A673 (cell line): ENCODE data around the gene CRACR2B. TPM values are rescaled to one million over a fixed set of nuclear protein-coding genes. Genes with fewer than 3 reads are reported as not detected.

Experiments used
- BruUV-seq: library from RNA; stranded (reverse); fragments of 400-500 nt; replicated peaks from 2 replicates; lab custom pipeline; 2021; lab: Mats Ljungman, UMichigan
- CTCF ChIA-PET: fragments of 300-600 bp; sonication (Branson Sonifier 250); formaldehyde crosslinking; loops from one replicate; lab custom pipeline; 2022; ENCODE audit warnings: antibody characterized with exemption; lab: Charles Lee
- POLR2A ChIA-PET: fragments of 300-600 bp; sonication (Branson Sonifier 250); formaldehyde crosslinking; loops from one replicate; lab custom pipeline; 2022; ENCODE audit warnings: antibody characterized with exemption; ENCODE audit not compliant: low non-redundant PET; lab: Charles Lee
- DNase-seq: peaks from one replicate; pipeline ENCODE4 v3.0.0-alpha.2; 2015; ENCODE audit warnings: low spot score
- H3K27ac ChIP-seq: fragments of 200-600 bp; sonication (generic); 2 replicates; pipeline ENCODE4 v1.5.1; 2016; ENCODE audit warnings: mixed run types, low read depth, mild to moderate bottlenecking, mixed read lengths, antibody characterized with exemption, low read length; ENCODE audit not compliant: poor library complexity, severe bottlenecking
- H3K27me3 ChIP-seq: fragments of 200-600 bp; sonication (generic); replicated peaks from 2 replicates; pipeline ENCODE4 v1.6.1; 2017; ENCODE audit warnings: mixed run types, low read depth, mild to moderate bottlenecking, mixed read lengths, antibody characterized with exemption, low read length; ENCODE audit not compliant: insufficient read depth, poor library complexity
- H3K36me3 ChIP-seq: fragments of 200-600 bp; sonication (generic); 2 replicates; pipeline ENCODE4 v1.6.1; 2016; ENCODE audit warnings: mixed run types, mild to moderate bottlenecking, mixed read lengths, antibody characterized with exemption, low read length; ENCODE audit not compliant: insufficient read depth, poor library complexity, severe bottlenecking
- H3K4me1 ChIP-seq: fragments of 200-600 bp; sonication (generic); 2 replicates; pipeline ENCODE4 v1.6.1; 2017; ENCODE audit warnings: mixed run types, mild to moderate bottlenecking, mixed read lengths, antibody characterized with exemption, low read length; ENCODE audit not compliant: insufficient read depth, poor library complexity, severe bottlenecking
- H3K4me3 ChIP-seq: fragments of 200-600 bp; sonication (generic); 2 replicates; pipeline ENCODE4 v1.5.1; 2016; ENCODE audit warnings: low read depth, mixed run types, mild to moderate bottlenecking, mixed read lengths, low read length; ENCODE audit not compliant: poor library complexity, severe bottlenecking
- H3K9me3 ChIP-seq: fragments of 200-600 bp; sonication (generic); 2 replicates; pipeline ENCODE4 v1.6.1; 2016; ENCODE audit warnings: mixed run types, low read depth, mild to moderate bottlenecking, mixed read lengths, antibody characterized with exemption, low read length; ENCODE audit not compliant: poor library complexity, severe bottlenecking
- EZH2 ChIP-seq: fragments of 200-600 bp; sonication (generic); IDR thresholded peaks from 2 replicates; pipeline ENCODE4 v1.6.1; 2017; ENCODE audit warnings: borderline replicate concordance, low read depth, mild to moderate bottlenecking, mixed read lengths, antibody characterized with exemption, low read length; ENCODE audit not compliant: poor library complexity, severe bottlenecking
- intact Hi-C: fragments of 100-400 bp; cut with micrococcal nuclease; formaldehyde crosslinking; loops from one replicate; pipeline ENCODE4 v1.10.0; 2022; ENCODE audit not compliant: unreplicated experiment
- total RNA-seq: library from RNA; stranded (reverse); gene quantifications from 2 replicates; pipeline ENCODE4 v1.2.3, GENCODE V29; 2021
- TF ChIP-seq, protein P1 (sequence below): fragments of 300-800, 200-600 bp; sonication (generic); conservative IDR thresholded peaks from 2 replicates; pipeline ENCODE4 v1.5.1; 2017; ENCODE audit warnings: low read depth, mild to moderate bottlenecking, antibody characterized with exemption, low read length, moderate library complexity, mixed read lengths

The CRACR2B gene
- total RNA-seq, 1 experiment from 2014 or later, result 1.1 TPM

GRCh38 chr11:871472-871871 is 43.8 kb downstream of the CRACR2B start:
- Histone ChIP-seq H3K4me3 (no peak overlapping the region), H3K4me1 (no peaks in the 10 kb centered on the region), H3K9me3 (no peaks in the 10 kb centered on the region), H3K36me3 (no peaks in the 10 kb centered on the region), H3K27me3 (no peaks in the 10 kb centered on the region), H3K27ac (no peak overlapping the region)
- ChIA-PET POLR2A (no interaction called here), CTCF (no interaction called here)
- intact Hi-C loops, result no loop called here
- BruUV-seq, result no TSS peak
- DNase-seq, result no peak
- TF ChIP-seq, protein P1, sequence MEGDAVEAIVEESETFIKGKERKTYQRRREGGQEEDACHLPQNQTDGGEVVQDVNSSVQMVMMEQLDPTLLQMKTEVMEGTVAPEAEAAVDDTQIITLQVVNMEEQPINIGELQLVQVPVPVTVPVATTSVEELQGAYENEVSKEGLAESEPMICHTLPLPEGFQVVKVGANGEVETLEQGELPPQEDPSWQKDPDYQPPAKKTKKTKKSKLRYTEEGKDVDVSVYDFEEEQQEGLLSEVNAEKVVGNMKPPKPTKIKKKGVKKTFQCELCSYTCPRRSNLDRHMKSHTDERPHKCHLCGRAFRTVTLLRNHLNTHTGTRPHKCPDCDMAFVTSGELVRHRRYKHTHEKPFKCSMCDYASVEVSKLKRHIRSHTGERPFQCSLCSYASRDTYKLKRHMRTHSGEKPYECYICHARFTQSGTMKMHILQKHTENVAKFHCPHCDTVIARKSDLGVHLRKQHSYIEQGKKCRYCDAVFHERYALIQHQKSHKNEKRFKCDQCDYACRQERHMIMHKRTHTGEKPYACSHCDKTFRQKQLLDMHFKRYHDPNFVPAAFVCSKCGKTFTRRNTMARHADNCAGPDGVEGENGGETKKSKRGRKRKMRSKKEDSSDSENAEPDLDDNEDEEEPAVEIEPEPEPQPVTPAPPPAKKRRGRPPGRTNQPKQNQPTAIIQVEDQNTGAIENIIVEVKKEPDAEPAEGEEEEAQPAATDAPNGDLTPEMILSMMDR, result no peak
- no peak for TF ChIP-seq EZH2

DNA sequence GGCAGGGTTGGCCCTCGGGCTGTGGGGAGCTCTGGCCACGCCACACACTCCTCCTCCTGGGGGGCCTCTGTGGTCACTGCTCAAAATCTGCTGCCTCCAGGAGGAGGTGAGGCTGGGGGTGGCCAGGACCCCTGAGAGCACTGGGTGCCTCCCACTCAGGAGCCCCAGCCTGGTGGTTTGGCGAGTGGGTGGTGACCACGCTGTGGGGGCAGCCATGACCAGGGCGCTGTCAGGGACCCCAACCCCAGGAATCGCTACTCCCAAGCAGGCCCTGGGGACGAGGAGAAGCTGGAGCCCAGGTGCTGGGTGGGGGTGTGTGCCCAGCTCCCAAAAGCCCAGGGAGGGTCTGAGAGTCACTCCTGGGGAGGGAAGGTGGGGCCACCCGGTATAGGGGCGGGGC is 45.1 kb downstream of the CRACR2B start:
- ChIA-PET POLR2A (no interaction called here), CTCF (no interaction called here)
- intact Hi-C loops, result no loop called here
- H3K4me1 ChIP-seq, result peaks cover 5% of the 10 kb centered on the region
- TF ChIP-seq, protein P1, result no peak
- no peak for TF ChIP-seq EZH2
- no peak overlapping the region for H3K4me3 ChIP-seq
- H3K27me3 ChIP-seq, result no peaks in the 10 kb centered on the region
- no TSS peak for BruUV-seq
- H3K27ac ChIP-seq, result no peak overlapping the region
- no peak for DNase-seq
- H3K36me3 ChIP-seq, result no peaks in the 10 kb centered on the region
- H3K9me3 ChIP-seq, result no peaks in the 10 kb centered on the region

- H3K4me3 ChIP-seq, result no peak overlapping the region
- no peak for TF ChIP-seq EZH2
- TF ChIP-seq, protein P1, result no peak
- no peak for DNase-seq
- no peaks in the 10 kb centered on the region for H3K27me3 ChIP-seq
- ChIA-PET CTCF (no interaction called here), POLR2A (no interaction called here)
- no TSS peak for BruUV-seq
- H3K27ac ChIP-seq, result no peak overlapping the region
- no peaks in the 10 kb centered on the region for H3K36me3 ChIP-seq
- intact Hi-C loops, result no loop called here
- H3K4me1 ChIP-seq, result peaks cover 5% of the 10 kb centered on the region
- no peaks in the 10 kb centered on the region for H3K9me3 ChIP-seq
These were observed 46.0 kb downstream of the CRACR2B start for GRCh38 chr11:873706-874105.
